ENCODE data around the gene MRPL23. TPM values are rescaled to one million over a fixed set of nuclear protein-coding genes. Genes with fewer than 3 reads are reported as not detected.

Gene MRPL23
- 88.7 and 133 TPM in 2 replicates for total RNA-seq

GRCh38 chr11:1946812-1947484, at the start of gene MRPL23:
MRPL23 (plus strand) TSS chr11:1947332; CDS start chr11:1947363, 31 bp downstream.

GRCh38 chr11:1919391-1920127, 27.6 kb upstream of the MRPL23 start, which contains the start of gene TNNT3:
TNNT3 (plus strand) TSS chr11:1919703; CDS start chr11:1922875, 3,172 bp downstream.

GRCh38 chr11:1997755-1998154, 50.6 kb downstream of the MRPL23 start, which contains the start of gene H19:
H19 (minus strand) TSS chr11:1997842.

Small RNA genes within 50 kb of the gene (small RNA-seq; reads per million reads assigned to genes)
- gene RF01972 (not detected), gene RF01973 (not detected)

Other genes starting within 250 kb of the MRPL23 start
- gene IFITM10, start 196.7 kb upstream of the MRPL23 start, total RNA-seq: 0.29 and 1.3 TPM in 2 replicates
- 81.1 and 136 TPM in 2 replicates for gene CTSD, start 183.4 kb upstream of the MRPL23 start, total RNA-seq
- not detected in 2 replicates for gene SYT8, start 112.3 kb upstream of the MRPL23 start, total RNA-seq
- gene TNNI2, start 108.4 kb upstream of the MRPL23 start, total RNA-seq: not detected in 2 replicates
- gene LSP1, start 94.2 kb upstream of the MRPL23 start, total RNA-seq: 0.29 and 1.3 TPM in 2 replicates
- gene PRR33, start 55.4 kb upstream of the MRPL23 start, total RNA-seq: not detected in 2 replicates
- gene TNNT3, start 27.6 kb upstream of the MRPL23 start, total RNA-seq: not detected in 2 replicates
- gene H19, start 50.5 kb downstream of the MRPL23 start, total RNA-seq: 4.7 and 28.1 TPM in 2 replicates
- gene IGF2, start 192.1 kb downstream of the MRPL23 start, total RNA-seq: 17.8 and 22.2 TPM in 2 replicates
- not detected in 2 replicates for gene INS, start 213.9 kb downstream of the MRPL23 start, total RNA-seq
- gene TH, start 224.5 kb downstream of the MRPL23 start, total RNA-seq: under 0.01 TPM in 1 of 2 replicates, not detected in the other